Mesenchymal stem cell (in vitro differentiated cells and primary cell): ENCODE measurements around the gene ENPP3. TPM values are rescaled to one million over a fixed set of nuclear protein-coding genes. Genes with fewer than 3 reads are reported as not detected.
A peak's percentile ranks its signal among the peaks of the same experiment; 100 is the strongest.

ENCODE experiments used
- DNase-seq: peaks from one replicate; pipeline ENCODE4 v3.0.0-alpha.2; 2013
- H2AFZ ChIP-seq: one replicate; pipeline ENCODE4 v1.6.1; 2013; ENCODE audit warnings: low read depth, mild to moderate bottlenecking, control low read depth, inconsistent platforms, low read length, moderate library complexity
- H2AK5ac ChIP-seq: 2 replicates; pipeline ENCODE4 v1.6.1; 2013; ENCODE audit warnings: low read length, moderate library complexity, mild to moderate bottlenecking, inconsistent platforms; ENCODE audit not compliant: severe bottlenecking
- H2BK120ac ChIP-seq: one replicate; pipeline ENCODE4 v1.6.1; 2013; ENCODE audit warnings: low read depth, mild to moderate bottlenecking, inconsistent platforms, low read length, moderate library complexity
- H2BK12ac ChIP-seq, 2 experiments: one replicate each; pipeline ENCODE4 v1.6.1; 2013; ENCODE audit warnings: inconsistent platforms in 2 of 2, low read length in 2 of 2, mild to moderate bottlenecking in 2 of 2, moderate library complexity in 2 of 2, control low read depth in 1 of 2
- H2BK15ac ChIP-seq: one replicate; pipeline ENCODE4 v1.6.1; 2013; ENCODE audit warnings: mild to moderate bottlenecking, low read depth, inconsistent platforms; ENCODE audit not compliant: poor library complexity, severe bottlenecking
- H2BK5ac ChIP-seq: 2 replicates; pipeline ENCODE4 v1.6.1; 2013; ENCODE audit warnings: low read depth, mild to moderate bottlenecking, low read length, control low read depth, inconsistent platforms; ENCODE audit not compliant: poor library complexity, severe bottlenecking
- H3K14ac ChIP-seq, 2 experiments: one replicate each; pipeline ENCODE4 v1.6.1; 2013; ENCODE audit warnings: inconsistent platforms in 2 of 2, low read length in 2 of 2, control low read depth in 1 of 2, mild to moderate bottlenecking in 1 of 2, moderate library complexity in 1 of 2
- H3K18ac ChIP-seq, 2 experiments: one replicate each; pipeline ENCODE4 v1.6.1; 2013; ENCODE audit warnings: inconsistent platforms in 2 of 2, low read length in 2 of 2, control low read depth in 1 of 2, low read depth in 1 of 2, mild to moderate bottlenecking in 1 of 2
- H3K23ac ChIP-seq, 2 experiments: one replicate each; pipeline ENCODE4 v1.6.1; 2013; ENCODE audit warnings: inconsistent platforms in 2 of 2, low read length in 2 of 2, mild to moderate bottlenecking in 2 of 2, moderate library complexity in 2 of 2, control low read depth in 1 of 2
- H3K27ac ChIP-seq: 2 replicates; pipeline ENCODE4 v1.5.1; 2013; ENCODE audit warnings: mild to moderate bottlenecking, moderate library complexity, low read length, control low read depth, inconsistent platforms; ENCODE audit not compliant: poor library complexity, severe bottlenecking
- H3K27me3 ChIP-seq, 2 experiments: 2 replicates each; pipeline versions ENCODE4 v1.6.1 to v1.7.0; 2013; ENCODE audit warnings: low read length in 2 of 2, mild to moderate bottlenecking in 2 of 2, moderate library complexity in 2 of 2, control low read depth in 1 of 2, inconsistent platforms in 1 of 2; ENCODE audit not compliant: control insufficient read depth in 1 of 2, insufficient read depth in 1 of 2
- H3K36me3 ChIP-seq, 2 experiments: 2 replicates each; pipeline versions ENCODE4 v1.6.1 to v1.7.0; 2013; ENCODE audit warnings: low read length in 2 of 2, control low read depth in 1 of 2, inconsistent platforms in 1 of 2, low read depth in 1 of 2, mild to moderate bottlenecking in 1 of 2; ENCODE audit not compliant: insufficient read depth in 2 of 2, control insufficient read depth in 1 of 2
- H3K4ac ChIP-seq, 2 experiments: one replicate each; pipeline ENCODE4 v1.6.1; 2013; ENCODE audit warnings: inconsistent platforms in 2 of 2, low read length in 2 of 2, mild to moderate bottlenecking in 2 of 2, moderate library complexity in 2 of 2, control low read depth in 1 of 2, low read depth in 1 of 2
- H3K4me1 ChIP-seq: 2 replicates; pipeline ENCODE4 v1.6.1; 2013; ENCODE audit warnings: low read depth, low read length, control low read depth; ENCODE audit not compliant: control insufficient read depth, insufficient read depth
- H3K4me2 ChIP-seq: 2 replicates; pipeline ENCODE4 v1.6.1; 2013; ENCODE audit warnings: low read length, mild to moderate bottlenecking, inconsistent platforms; ENCODE audit not compliant: poor library complexity, severe bottlenecking
- H3K4me3 ChIP-seq, 2 experiments: 2 replicates each; pipeline versions ENCODE4 v1.5.1 to v1.7.0; 2013; ENCODE audit warnings: low read length in 2 of 2, mild to moderate bottlenecking in 2 of 2, control low read depth in 1 of 2, low read depth in 1 of 2; ENCODE audit not compliant: insufficient read depth in 1 of 2
- H3K79me1 ChIP-seq: replicated peaks from 2 replicates; pipeline ENCODE4 v1.6.1; 2013; ENCODE audit warnings: mild to moderate bottlenecking, control low read depth, low read length, inconsistent platforms; ENCODE audit not compliant: poor library complexity, severe bottlenecking
- H3K9ac ChIP-seq: 2 replicates; pipeline ENCODE4 v1.7.0; 2013; ENCODE audit warnings: mild to moderate bottlenecking, low read length, moderate library complexity
- H3K9me3 ChIP-seq: 2 replicates; pipeline ENCODE4 v1.7.0; 2013; ENCODE audit warnings: mild to moderate bottlenecking, low read length; ENCODE audit not compliant: control insufficient read depth
- H4K8ac ChIP-seq: one replicate; pipeline ENCODE4 v1.6.1; 2013; ENCODE audit warnings: inconsistent platforms, mild to moderate bottlenecking, low read length, moderate library complexity
- H4K91ac ChIP-seq: one replicate; pipeline ENCODE4 v1.6.1; 2013; ENCODE audit warnings: mild to moderate bottlenecking, low read length, inconsistent platforms
- WGBS: methylation state at CpG from one replicate; pipeline ENCODE4 v1.1.7; 2013; ENCODE audit warnings: mixed read lengths; 5-methylcytosine and 5-hydroxymethylcytosine counted together
- small RNA-seq: library from polyadenylated mRNA; stranded (forward); fragments of <200 nt; extraction: miRNeasy Mini kit (QIAGEN cat#:217004); gene quantifications from one replicate; pipeline ENCODE3, GENCODE V24; 2013; ENCODE audit warnings: low read depth

Gene ENPP3

GRCh38 chr6:131792091-131792496, 155.0 kb downstream of the ENPP3 start:
- Histone ChIP-seq H3K27ac (no peak overlapping the region), H2BK12ac (no peak overlapping the region), H3K4me1 (no peaks in the 10 kb centered on the region), H3K18ac (no peak overlapping the region), H2BK5ac (no peak overlapping the region), H3K9me3 (no peaks in the 10 kb centered on the region), H3K4me2 (no peak overlapping the region), H3K36me3 (no peaks in the 10 kb centered on the region), H3K79me1 (no peaks in the 10 kb centered on the region), H3K23ac (no peak overlapping the region), H3K14ac (no peak overlapping the region), H4K91ac (no peak overlapping the region), H3K4ac (no peak overlapping the region), H3K4me3 (no peak overlapping the region), H2BK15ac (no peak overlapping the region), H2AK5ac (no peak overlapping the region), H3K27me3 (no peaks in the 10 kb centered on the region), H2BK120ac (no peak overlapping the region), H3K9ac (no peak overlapping the region), H2AFZ (no peak overlapping the region), H4K8ac (no peak overlapping the region)
- 90% methylated on average over 6 of the region's 6 CpGs for WGBS
- DNase-seq, result peak; percentile 12

GRCh38 chr6:131795366-131795765, 158.3 kb downstream of the ENPP3 start:
- Histone ChIP-seq H2AK5ac (no peak overlapping the region), H2BK5ac (no peak overlapping the region), H3K14ac (no peak overlapping the region), H3K27ac (no peak overlapping the region), H3K23ac (no peak overlapping the region), H3K4me3 (no peak overlapping the region), H4K8ac (no peak overlapping the region), H3K18ac (no peak overlapping the region), H2AFZ (no peak overlapping the region), H2BK120ac (no peak overlapping the region), H3K4me2 (no peak overlapping the region), H2BK12ac (no peak overlapping the region), H3K27me3 (no peaks in the 10 kb centered on the region), H3K79me1 (no peaks in the 10 kb centered on the region), H3K36me3 (no peaks in the 10 kb centered on the region), H3K9ac (no peak overlapping the region), H3K9me3 (no peaks in the 10 kb centered on the region), H2BK15ac (no peak overlapping the region), H3K4me1 (no peaks in the 10 kb centered on the region), H3K4ac (no peak overlapping the region), H4K91ac (no peak overlapping the region)
- DNase-seq, result no peak
- 82% methylated on average over 1 of the region's 2 CpGs for WGBS

Small RNAs within 50 kb of the gene (small RNA-seq; reads per million reads assigned to genes)
- not detected for gene MIR548H5
- not detected for gene RNU4-18P
